GM19025 (cell line): ENCODE data around the gene TFEC.

ENCODE experiments used
- ATAC-seq: cut with Tn5 transposase; IDR thresholded peaks from one replicate; pipeline ENCODE4 v1.9.1; 2021; ENCODE audit warnings: mild to moderate bottlenecking, low read depth, moderate library complexity; ENCODE audit not compliant: unreplicated experiment

Gene TFEC

DNA sequence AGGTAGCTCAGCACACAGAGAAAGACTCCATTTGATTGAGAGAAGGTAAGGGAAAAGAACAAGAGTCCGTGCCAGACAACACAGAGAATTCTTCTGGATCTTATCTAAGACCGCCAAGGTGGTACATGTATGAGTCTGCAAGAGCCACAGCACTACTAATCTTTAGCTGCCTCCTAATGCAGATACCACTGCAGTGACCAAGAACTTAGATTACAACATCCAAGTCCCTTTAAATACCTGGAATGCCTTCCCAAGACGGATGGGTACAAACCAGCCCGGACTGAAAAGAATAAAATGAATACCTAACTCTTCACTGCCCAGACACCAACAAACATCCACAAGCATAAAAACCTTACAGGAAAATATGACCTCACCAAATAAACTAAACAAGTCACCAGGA, 33.3 kb downstream of the TFEC start:
- no peak for ATAC-seq

DNA sequence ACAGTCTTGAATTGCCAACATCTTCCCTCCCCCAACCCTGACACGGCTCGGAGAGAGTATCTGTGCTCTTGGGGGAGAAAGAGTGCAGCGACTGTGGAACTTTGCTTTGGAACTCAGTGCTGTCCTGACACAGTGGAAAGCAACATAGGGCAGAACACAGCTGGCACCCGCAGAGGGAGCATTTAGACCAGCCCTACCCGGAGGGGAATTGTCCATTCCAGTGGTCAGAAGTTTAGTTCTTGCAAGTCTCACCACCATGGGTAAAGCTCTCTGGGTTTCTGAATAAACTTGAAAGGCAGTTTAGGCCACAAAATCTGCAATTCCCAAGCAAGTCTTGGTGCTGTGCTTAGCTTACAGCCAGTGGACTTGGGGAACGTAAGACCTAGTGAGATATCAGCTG, 34.9 kb downstream of the TFEC start:
- ATAC-seq = no peak

DNA sequence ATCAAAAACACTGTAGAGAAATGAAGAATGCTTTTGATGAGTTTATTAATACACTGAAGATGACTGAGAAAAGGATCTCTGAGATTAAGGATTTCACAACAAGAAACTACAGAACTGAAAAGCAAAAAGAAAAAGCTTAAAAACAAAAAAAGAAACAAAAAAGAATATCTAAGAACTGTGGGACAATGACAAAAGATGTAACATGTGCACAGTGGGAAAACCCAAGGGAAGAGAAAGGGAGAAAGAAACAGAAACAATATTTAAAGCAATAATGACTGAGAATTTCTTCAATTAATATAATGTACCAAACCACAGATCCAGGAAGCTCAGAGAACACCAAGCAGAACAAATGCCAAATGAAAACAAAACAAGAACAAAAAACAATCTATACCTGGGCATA, 42.2 kb downstream of the TFEC start:
- no peak for ATAC-seq

DNA sequence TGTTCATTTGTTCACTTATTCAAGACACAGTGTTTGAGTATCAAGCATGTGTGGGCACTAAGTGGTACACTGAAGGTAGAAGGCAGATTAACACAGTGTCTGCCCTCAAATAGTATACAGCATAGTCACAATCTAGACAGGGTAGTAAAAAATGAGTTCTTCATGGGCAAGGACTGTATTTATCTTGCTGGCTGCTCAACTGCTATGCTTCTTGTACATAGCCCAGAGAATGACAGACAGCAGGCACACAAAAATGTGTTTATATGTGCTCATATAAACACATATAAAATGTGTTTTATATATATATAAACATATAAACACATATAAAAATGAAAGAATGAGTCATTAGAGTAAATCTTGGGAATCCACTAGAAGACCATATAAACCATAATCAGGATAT, 43.1 kb downstream of the TFEC start:
- ATAC-seq = no peak

DNA sequence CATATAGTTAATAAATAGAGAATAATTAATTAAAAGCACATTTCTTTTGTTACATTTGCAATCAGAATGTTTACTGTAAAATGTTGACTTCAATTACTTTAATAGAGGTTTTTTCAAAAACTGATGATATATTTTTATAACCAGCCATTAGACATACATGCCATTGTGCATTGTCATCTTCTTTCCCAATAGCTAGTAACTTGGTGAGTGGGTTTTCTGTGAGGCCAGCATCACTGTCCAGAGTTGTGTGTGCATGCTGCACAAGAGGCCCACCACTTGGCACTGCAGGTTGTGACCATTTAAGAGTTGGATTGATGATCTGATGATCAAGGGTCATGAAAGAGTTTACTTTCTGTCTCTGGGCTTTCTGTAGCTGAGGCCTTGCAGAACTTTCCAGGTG, 46.5 kb downstream of the TFEC start:
- ATAC-seq = no peak

DNA sequence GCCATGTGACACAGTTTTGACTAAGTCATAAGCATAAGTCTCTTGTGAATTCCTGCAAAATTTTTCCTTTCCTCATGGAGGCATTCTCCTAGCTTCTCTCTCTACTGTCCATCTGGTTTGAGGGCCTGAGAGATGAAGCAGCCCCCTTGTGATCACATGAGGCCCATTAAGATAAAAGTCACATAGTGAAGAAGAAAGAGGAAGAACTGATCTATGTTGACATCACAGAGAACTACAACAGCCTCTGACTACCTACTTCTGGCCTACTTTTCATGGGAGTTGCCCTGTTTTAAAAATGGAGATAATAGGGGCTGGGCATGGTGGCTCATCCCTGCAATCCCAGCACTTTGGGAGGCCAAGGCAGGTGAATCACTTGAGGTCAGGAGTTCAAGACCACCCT, 50.4 kb downstream of the TFEC start:
- no peak for ATAC-seq

DNA sequence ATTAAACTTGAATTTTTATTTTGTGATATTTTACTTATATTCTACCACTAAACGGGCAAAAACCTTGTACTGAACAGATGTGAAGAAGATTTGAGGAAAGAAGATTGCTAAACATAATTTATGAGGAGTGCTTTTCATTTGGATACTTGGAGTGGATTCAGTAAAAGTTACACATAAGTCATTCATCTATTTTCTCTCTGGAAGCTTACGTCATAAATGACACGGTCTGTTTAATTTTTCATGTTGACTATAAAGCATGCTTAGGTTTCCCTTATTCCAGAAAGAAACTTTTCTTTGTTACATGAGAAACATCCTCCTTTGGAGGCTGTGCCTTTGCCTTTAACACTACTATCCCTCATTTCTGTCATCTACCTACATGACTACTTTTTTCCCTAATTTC, 53.9 kb downstream of the TFEC start:
- no peak for ATAC-seq

DNA sequence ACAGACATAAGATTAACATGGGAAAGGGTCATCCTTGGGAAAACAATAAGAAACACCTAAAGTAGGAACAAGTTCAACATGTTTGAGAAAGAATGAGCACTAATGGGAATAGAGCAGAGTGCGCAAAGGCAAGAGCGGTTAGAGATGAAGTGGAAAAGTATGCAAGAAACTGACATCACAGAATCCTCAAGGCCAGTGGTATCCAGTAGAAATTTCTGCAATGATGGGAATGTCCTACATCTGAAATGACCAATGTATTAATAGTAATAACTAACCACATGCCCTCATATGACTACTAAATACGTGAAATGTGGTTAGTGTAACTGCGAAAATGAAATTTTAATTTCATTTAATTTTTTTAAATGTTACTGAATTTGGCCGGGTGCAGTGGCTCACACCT, 54.8 kb downstream of the TFEC start:
- ATAC-seq = no peak

DNA sequence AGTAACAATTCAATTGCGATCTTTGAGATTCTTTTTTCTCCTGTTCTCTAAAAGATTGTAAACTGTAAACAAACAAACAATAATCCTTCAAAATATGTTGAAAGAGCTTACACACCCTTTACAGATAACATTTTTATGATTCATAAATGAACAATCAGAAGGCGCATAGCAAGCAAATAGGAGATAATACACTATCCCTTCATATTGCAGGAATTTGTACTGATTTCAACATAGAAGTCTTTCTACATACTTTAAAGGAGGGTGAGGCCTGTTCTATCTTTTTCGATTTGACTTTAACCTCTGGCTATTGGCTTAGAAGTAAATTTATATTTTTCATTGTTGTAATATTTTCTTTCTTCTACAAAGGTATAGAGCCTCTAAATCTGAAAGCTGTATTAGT, 57.2 kb downstream of the TFEC start:
- ATAC-seq = no peak

DNA sequence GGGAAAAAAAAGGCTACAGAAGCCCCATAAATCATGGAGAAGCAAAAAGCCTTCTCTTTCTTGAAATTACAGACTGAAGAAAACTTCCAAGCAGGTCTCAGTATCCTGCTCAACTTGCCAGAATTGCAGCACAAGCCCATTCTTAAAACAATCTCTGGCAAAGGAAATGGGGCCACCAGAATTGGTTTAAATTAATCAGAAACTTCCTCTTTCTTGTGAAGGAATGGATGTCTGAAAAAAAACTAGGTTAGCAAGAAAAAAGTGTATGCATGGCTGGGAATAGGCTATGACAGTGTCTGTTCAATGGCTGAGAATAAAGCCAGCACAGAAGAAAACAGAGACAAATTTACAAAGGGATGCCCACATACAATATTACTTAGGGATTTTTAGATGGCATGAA, 59.1 kb downstream of the TFEC start:
- no peak for ATAC-seq

DNA sequence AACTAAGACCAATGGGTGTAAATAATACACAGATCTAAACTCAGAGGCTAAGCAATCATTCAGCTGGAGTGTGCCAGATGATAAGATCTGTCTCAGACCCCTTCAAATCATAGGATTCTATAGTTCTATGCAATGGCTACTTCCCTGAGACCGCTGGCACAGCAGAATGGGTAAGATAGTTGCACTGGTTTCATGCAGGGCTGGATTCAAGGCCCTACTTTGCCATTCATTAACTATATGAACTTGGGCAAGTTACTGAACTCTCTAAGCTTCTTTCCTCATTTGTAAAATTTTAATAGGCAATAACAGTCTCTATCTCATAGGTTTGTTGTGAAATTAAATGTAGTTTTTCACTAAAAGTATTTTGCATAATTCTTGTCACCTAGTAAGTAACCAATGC, 62.0 kb downstream of the TFEC start:
- no peak for ATAC-seq

DNA sequence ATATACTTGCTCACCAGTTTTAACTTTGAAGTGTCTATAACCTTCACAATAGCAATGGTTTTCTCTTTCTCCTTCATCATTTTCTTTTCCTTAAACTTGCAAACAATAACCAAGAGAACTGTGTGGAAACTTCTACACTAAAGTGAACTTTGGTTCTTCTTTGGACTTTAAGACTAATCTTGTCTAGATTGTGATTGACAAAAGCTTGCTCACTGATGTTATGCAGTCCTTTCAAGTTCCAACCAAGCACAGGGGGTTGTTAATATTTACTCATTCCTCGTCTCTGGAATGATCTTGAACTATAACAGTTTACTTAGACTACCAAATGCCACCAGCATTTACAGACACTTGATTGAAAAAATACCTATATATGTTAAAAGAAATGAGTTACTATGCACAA, 62.4 kb downstream of the TFEC start:
- no peak for ATAC-seq

DNA sequence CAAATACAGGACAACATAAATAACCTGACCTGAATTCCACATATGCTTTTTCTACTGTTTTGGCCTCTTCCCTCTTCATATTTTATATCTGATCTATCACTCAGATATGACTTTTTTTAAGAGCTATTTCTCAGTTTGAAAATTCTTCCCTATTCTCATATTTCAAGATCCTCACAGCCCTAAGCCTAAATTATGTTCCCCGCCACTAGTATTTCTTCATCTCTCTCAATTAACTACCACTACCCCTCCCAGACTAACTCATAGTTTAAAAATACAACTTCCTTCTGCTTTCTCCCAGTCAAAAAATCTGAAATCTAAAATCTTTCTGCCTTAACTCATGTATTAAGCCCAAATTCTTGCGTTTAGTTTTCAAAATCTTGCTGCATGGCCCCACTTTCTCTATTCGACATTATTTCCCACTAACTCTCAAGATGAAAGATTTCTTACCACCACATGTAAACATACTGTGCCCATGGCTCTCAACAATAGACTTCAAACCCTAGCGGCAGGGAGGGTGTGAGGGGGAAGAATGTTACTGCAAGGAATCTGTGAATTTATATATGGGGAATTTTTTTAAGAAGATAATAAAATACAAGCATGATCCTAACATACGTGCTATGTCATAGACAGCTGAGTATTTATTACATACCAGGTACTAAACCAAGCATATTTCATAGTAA, 64.6 kb downstream of the TFEC start:
- ATAC-seq = no peak

DNA sequence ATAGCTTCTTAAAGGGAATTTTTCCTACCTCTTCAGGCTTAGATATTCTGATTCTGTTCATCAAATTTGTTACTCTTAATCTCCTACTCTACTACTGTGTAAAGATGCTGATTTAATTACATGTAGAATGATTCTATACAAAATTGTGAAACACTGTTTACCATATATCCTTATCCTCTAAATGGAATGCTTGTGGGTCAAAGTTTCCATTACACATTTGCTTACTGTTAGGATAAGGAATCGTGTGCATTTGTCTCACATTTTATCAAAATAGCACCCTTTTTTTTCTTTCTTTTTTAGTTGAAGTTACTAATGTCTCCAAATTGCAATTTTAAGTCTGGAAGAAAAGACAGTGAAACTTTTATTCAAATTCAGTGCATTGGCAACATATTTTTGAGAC, 65.3 kb downstream of the TFEC start:
- no peak for ATAC-seq

DNA sequence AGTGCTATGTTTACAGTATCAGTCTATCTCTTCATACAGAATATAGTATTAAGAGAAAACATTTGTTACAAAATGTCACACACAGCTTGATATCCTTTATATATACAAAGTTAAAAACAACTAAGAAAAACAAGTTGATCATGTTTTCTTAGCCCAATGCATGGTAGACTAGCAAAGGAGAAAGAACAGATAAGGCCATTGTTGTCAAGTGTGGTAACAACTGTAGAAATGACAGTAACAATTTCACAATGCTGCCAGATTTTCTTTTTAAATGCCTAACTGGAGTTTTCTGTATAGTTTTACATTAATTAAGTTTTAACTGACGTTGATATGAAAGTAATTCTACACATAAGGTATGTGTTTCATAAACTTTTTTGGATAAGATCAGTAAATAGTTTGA, 65.8 kb downstream of the TFEC start:
- ATAC-seq = no peak

DNA sequence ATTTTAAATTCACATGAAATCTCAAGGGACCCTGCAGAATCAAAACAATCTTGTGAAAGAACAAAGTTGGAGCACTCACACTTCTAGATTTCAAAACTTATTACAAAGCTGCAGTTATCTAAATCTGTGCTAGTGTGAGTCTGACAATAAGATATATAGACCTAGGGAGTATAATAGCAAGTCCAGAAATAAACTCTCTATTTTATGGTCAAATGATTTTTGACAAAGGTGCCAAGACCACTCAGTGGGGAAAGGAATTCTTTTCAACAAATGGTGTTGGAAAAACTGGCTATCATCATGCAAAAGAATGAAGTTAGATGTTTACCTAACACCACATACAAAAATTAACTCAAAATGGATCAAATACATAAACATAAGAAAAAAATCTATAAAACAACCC, 68.2 kb downstream of the TFEC start:
- ATAC-seq = no peak

DNA sequence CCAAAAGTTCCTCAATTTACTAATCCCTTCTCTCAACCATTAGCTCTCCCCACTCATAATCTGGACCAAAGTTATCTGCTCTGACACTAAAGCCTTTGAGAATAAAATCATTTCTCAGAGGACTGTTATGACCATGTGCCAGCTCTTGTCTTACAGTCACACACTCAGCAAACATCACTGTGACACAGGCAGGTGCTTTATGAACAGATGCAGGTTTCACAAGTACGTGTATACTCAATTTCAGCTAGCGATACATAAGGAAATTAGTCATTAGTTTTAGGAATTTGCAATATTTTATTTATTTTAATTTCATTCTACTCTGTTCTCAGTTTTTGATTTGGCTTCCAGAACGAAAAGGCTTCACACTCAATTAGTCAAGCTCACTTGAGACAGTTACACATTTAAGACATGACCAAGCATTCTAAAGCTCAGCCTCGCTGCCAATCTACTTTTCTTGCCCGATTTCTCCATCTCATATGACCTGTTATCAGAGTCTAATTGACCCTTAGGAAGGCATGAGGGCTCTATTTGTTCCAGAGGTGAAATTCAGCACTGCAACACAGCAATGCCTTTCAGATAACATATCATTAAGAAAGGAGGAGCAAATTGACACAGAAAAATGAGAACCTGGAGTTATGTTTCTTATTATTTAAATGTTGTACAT, 76.8 kb downstream of the TFEC start:
- no peak for ATAC-seq

DNA sequence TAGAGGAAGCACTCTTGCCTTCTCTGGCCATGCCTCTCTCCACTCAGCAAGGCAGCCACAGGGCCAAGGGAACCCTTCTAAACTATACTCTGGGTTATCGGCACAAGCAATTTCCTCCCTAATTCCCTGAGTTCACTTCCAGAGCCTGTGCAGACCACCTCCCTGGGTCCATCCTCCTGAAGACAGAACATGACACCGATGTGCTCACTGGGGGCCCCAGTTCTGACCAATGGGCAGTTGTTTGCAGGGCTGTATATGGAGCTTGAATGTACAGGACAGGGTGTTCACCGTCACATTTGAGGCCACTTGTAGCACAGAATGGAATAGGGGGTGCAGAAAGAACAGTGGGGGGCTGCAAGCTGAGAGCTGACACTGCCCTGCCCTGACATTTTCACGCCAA, 77.7 kb downstream of the TFEC start:
- ATAC-seq = no peak

DNA sequence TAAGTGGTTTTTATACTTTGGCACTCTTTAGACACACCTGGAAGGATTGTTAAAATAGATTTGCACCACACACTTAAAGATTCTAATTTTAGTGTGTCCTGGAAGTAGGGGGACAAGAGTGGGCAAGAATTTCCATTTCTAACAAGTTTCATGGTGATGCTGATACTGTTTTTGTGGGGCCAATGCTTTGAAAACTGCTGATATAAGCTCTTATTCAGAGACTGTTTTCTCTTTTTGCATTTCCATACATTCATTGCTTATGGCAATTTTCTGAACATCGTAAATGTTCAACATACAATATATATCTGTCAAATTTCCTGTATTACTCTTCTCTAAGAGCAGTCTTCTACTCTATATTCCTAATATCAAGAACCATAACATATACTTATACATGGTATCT, 79.0 kb downstream of the TFEC start:
- ATAC-seq = no peak

DNA sequence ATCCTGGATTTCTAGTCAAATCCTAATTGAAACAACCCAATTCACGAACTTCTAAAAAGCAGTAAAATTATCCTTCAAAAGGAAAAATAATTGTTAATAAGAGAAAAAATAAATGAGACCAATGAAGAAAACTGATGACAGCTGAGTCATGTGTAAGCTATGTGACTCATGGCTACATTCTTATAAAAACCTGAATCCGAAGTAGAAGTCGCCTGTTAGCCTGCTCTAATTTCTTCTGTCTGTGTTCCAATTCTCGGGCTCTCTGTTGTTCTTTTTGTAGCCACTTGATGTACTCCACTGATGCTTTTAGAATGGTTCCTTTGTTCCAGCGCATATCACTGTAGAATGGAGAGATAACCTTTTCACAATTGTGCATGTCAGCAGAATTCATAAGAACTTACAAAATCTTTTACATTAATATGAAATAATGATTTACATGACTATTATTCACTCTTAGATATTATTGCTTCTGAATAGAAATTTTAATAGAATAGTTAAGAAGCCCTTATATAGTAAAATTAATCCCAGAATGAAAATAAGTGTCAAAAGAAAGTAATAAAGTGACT, 88.8 kb downstream of the TFEC start:
- ATAC-seq = no peak

DNA sequence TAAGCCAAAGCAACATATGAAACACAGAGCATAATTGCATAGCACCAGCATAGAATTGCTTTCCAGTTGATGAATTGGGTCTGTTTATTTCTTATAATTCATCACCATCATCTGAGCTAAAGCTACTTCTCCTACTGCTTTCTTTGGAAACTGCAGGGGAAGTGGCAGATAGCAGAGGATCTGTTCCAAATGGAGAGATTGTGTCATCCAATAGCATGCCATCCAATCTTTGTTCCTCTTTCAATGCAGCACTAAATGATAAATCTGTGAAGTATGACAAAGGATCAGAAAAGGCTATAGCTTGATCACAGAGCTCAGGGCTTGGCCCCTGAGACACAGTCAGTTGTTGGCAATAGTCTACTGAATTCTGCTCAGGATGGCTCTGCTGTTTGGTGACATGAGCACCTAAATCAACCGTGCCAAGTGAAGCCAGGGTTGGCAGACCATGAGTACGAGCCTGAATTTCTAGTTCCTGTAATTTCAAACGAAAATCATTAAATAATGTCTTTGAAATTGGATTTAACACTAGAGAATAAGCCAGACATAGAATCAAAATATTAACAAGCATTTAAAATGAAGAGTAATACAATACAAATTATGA, 90.0 kb downstream of the TFEC start:
- no peak for ATAC-seq

DNA sequence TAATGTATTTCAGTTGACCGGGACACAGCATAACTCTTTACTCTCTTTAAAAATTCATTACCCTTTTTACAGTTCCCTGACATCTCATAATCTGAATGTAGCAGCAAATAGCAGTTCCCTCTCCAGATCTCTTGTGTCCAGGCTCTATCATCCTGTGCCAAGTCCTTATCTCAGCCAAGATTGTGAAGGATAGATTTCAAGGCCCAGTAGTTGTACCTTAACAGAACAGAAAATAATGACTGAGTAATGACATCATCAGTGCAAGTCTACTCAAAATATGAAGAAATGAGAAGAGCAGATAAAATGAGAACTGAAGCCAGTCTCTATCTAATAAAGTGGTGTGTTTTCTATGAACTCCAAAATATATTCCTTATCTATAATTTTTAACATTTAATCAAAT, 92.6 kb downstream of the TFEC start:
- ATAC-seq = no peak
